Measurements from ENCODE around the gene SRSF8. TPM values are rescaled to one million over a fixed set of nuclear protein-coding genes. Genes with fewer than 3 reads are reported as not detected.

Gene SRSF8
- total RNA-seq, 4 donors from 2014 or later, result 28.5 to 37.8 (median 33.3) TPM

DNA sequence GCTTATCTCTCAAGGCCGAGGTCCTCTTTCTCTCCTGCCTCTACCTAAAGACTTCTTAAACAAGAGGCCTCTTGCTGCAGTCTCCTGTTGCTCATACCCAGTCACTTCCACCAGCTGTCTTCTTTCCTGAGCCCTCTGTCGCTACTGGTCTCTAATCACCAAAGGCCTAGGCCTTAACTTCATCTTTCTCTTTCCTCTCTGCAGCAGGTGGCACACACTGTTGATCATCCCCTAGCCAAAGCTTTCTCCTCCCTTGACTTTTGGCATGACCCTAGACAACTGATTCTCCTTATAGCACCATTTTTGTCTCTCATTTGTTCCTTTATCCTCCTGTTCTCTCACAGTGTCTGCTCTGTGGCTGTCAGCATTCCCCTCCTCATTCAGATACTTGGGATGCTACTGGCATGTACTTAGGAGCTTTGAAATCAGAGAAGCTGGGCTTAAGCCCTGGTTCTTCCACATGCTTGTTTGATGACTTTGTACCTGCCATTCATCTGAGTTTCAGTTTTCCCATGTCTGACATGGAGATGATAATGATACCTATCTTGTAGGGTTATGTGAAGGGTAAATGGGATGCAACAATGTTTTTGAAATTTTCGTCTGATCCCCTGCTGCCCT is 45.3 kb downstream of the SRSF8 start:
- Histone ChIP-seq H3K4me3 (no peak overlapping the region), H3K27ac (no peak overlapping the region), H3K36me3 (no peaks in the 10 kb centered on the region), H3K9me3 (no peaks in the 10 kb centered on the region), H3K4me1 (peaks cover 0 to 14% (median 2%) of the 10 kb centered on the region in 4 donors), H3K27me3 (no peaks in the 10 kb centered on the region)
- TF ChIP-seq, protein P1, sequence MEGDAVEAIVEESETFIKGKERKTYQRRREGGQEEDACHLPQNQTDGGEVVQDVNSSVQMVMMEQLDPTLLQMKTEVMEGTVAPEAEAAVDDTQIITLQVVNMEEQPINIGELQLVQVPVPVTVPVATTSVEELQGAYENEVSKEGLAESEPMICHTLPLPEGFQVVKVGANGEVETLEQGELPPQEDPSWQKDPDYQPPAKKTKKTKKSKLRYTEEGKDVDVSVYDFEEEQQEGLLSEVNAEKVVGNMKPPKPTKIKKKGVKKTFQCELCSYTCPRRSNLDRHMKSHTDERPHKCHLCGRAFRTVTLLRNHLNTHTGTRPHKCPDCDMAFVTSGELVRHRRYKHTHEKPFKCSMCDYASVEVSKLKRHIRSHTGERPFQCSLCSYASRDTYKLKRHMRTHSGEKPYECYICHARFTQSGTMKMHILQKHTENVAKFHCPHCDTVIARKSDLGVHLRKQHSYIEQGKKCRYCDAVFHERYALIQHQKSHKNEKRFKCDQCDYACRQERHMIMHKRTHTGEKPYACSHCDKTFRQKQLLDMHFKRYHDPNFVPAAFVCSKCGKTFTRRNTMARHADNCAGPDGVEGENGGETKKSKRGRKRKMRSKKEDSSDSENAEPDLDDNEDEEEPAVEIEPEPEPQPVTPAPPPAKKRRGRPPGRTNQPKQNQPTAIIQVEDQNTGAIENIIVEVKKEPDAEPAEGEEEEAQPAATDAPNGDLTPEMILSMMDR (IDR thresholded peaks at IDR 0.05), result no peak
- TF ChIP-seq EP300 (IDR thresholded peaks at IDR 0.05; ENCODE audit: low read depth) (no peak), POLR2AphosphoS5 (IDR thresholded peaks at IDR 0.05) (no peak), POLR2A (IDR thresholded peaks at IDR 0.05) (no peak)
- in situ Hi-C loops (cut with MboI; ENCODE audit: low pct_ligation_motif_present in 1 of 4, low pct_unique_long_range_greater_than_20kb in 1 of 4, low sequenced_read_pairs in 3 of 4) (no loop called here), intact Hi-C loops (cut with DNase I; ENCODE audit: low total_unique reads) (no loop called here)
- WGBS, 2 donors (ENCODE audit: low coverage in 1 of 2), result 68 to 90% methylated on average over 3 of the region's 3 CpGs
- DNase-seq, result no peak

DNA sequence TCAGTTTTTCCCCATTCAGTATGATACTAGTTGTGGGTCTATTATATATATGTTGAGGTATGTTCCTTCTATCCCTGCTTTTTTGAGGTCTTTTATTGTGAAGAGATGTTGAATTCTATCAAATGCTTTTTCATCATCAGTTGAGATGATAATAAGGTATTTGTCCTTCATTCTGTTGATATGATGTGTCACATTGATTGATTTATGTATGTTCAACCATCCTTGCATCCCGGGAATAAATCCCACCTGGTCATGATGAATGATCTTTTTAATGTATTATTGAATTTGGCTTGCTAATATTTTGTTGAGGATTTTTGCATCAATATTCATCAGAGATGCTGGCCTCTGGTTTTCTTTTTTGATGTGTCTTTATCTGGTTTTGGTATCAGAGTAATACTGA is 48.9 kb downstream of the SRSF8 start:
- Histone ChIP-seq H3K36me3 (no peaks in the 10 kb centered on the region), H3K27ac (no peak overlapping the region), H3K4me3 (no peak overlapping the region), H3K9me3 (peaks cover 0 to 4% of the 10 kb centered on the region in 2 donors), H3K4me1 (no peaks in the 10 kb centered on the region), H3K27me3 (no peaks in the 10 kb centered on the region)
- DNase-seq, result no peak
- 82 to 94% methylated on average over 1 of the region's 1 CpG for WGBS, 2 donors (ENCODE audit: low coverage in 1 of 2)
- in situ Hi-C loops (cut with MboI; ENCODE audit: low pct_ligation_motif_present in 1 of 4, low pct_unique_long_range_greater_than_20kb in 1 of 4, low sequenced_read_pairs in 3 of 4) (no loop called here), intact Hi-C loops (cut with DNase I; ENCODE audit: low total_unique reads) (no loop called here)
- TF ChIP-seq POLR2AphosphoS5 (IDR thresholded peaks at IDR 0.05) (no peak), POLR2A (IDR thresholded peaks at IDR 0.05) (no peak), EP300 (IDR thresholded peaks at IDR 0.05; ENCODE audit: low read depth) (no peak)
- TF ChIP-seq, protein P1 (IDR thresholded peaks at IDR 0.05), result no peak

DNA sequence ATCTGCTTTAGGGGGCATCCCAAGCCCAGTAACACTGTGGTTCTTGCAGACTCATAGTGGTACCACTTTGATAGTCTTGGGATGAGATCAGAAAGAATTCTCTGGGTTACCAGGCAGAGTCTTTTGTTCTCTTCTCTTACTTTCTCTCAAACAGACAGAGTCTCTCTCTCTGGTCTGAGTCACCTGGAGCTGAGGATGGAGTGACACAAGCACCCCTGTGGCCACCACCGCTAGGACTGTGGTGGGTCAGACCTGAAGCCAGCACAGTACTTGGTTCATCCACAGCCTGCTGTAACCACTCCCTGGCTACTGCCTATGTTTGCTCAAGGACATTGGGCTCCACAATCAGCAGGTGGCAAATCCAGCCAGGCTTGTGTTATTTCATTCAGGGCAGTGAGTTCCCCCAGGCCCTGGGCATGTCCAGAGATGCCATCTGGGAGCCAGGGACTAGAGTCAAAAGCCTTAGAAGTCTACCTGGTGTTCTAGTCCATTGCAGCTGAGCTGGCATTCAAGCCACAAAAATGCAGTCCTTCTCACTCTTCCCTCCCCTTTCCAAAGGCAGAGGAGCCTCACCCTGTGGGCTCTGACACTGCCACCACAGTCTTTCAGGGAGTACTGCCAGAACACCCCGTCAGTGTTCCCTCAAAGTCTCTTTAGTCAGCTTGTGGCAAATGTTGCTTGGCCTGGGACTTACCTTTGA is 52.8 kb downstream of the SRSF8 start:
- no peaks in the 10 kb centered on the region for H3K27me3 ChIP-seq
- TF ChIP-seq, protein P1 (IDR thresholded peaks at IDR 0.05), result no peak
- TF ChIP-seq POLR2A (IDR thresholded peaks at IDR 0.05) (no peak), EP300 (IDR thresholded peaks at IDR 0.05; ENCODE audit: low read depth) (no peak), POLR2AphosphoS5 (IDR thresholded peaks at IDR 0.05) (no peak)
- no peak overlapping the region for H3K27ac ChIP-seq
- intact Hi-C loops (cut with DNase I; ENCODE audit: low total_unique reads), result no loop called here
- WGBS, 2 donors (ENCODE audit: low coverage in 1 of 2), result 83% methylated on average over 2 of the region's 2 CpGs; no CpG with 5 or more reads in 1 of the 2 donors
- no peak for DNase-seq
- in situ Hi-C loops (cut with MboI; ENCODE audit: low pct_ligation_motif_present in 1 of 4, low pct_unique_long_range_greater_than_20kb in 1 of 4, low sequenced_read_pairs in 3 of 4), result no loop called here
- no peak overlapping the region for H3K4me3 ChIP-seq
- H3K4me1 ChIP-seq, result no peaks in the 10 kb centered on the region
- peaks cover 0 to 4% of the 10 kb centered on the region in 2 donors for H3K9me3 ChIP-seq
- H3K36me3 ChIP-seq, result no peaks in the 10 kb centered on the region

Other genes starting within 250 kb of the SRSF8 start
- 10 to 100 TPM; 26.2 to 55.9 (median 46.2) TPM for gene CWC15, start 93.4 kb upstream of the SRSF8 start, total RNA-seq
- gene KDM4D, start 93.2 kb upstream of the SRSF8 start, total RNA-seq, result 1 to 10 TPM in 1 of 4 donors, under 1 TPM in 2, not detected in 1; 0.27 to 3.0 (median 0.32) TPM
- gene KDM4E, start 41.7 kb upstream of the SRSF8 start, total RNA-seq, result not detected
- not detected for gene KDM4F, start 17.5 kb upstream of the SRSF8 start, total RNA-seq
- 10 to 100 TPM; 36.4 to 86.2 (median 73.2) TPM for gene ENDOD1, start 22.9 kb downstream of the SRSF8 start, total RNA-seq
- 10 to 100 TPM in 3 of 4 donors, 1 to 10 TPM in 1; 3.4 to 16.8 (median 11.0) TPM for gene SESN3, start 164.3 kb downstream of the SRSF8 start, total RNA-seq

All from transverse colon (tissue), 4 donors.